HPDE6-E6E7 (cell line): Measurements from ENCODE around the gene METTL2A.
"Not testable (repeated sequence)": the region's sequence is repeated elsewhere in the genome, so short reads cannot be mapped to it uniquely, and the experiment has no call there.

Experiments
- DNase-seq: peaks from one replicate; pipeline ENCODE4 v3.0.0; 2011; ENCODE audit warnings: missing footprints; ENCODE audit errors: extremely low spot score

METTL2A gene

GRCh38 chr17:62423647-62424461 is at the start of gene METTL2A:
Gene METTL2A, plus strand, starts transcription at chr17:62423897. Its CDS starts 6 bp downstream, at chr17:62423903.
- DNase-seq: peak; percentile 68

GRCh38 chr17:62380253-62380652 is 43.4 kb upstream of the METTL2A start, which contains the start of gene EFCAB3:
Gene EFCAB3, plus strand, starts transcription at chr17:62380553. Its CDS starts 2,427 bp downstream, at chr17:62382980.
- DNase-seq: no peak

GRCh38 chr17:62381561-62381960 is 42.1 kb upstream of the METTL2A start:
- no peak for DNase-seq

GRCh38 chr17:62388856-62389255 is 34.8 kb upstream of the METTL2A start:
- no peak for DNase-seq

GRCh38 chr17:62392908-62393307 is 30.8 kb upstream of the METTL2A start:
- DNase-seq: no peak

GRCh38 chr17:62398891-62399290 is 24.8 kb upstream of the METTL2A start:
- no peak for DNase-seq

- DNase-seq: no peak
These were observed 18.2 kb upstream of the METTL2A start for GRCh38 chr17:62405451-62405850.

- not testable (repeated sequence) for DNase-seq
These were observed 10.6 kb upstream of the METTL2A start for GRCh38 chr17:62413090-62413489.

GRCh38 chr17:62426214-62426613 is 2.5 kb downstream of the METTL2A start:
- DNase-seq: not testable (repeated sequence)

- DNase-seq: not testable (repeated sequence)
These were observed 11.6 kb downstream of the METTL2A start for GRCh38 chr17:62435251-62435650.

GRCh38 chr17:62441181-62441580 is 17.5 kb downstream of the METTL2A start:
- not testable (repeated sequence) for DNase-seq

GRCh38 chr17:62444063-62444462 is 20.4 kb downstream of the METTL2A start:
- no peak for DNase-seq

GRCh38 chr17:62445791-62446190 is 22.1 kb downstream of the METTL2A start:
- not testable (repeated sequence) for DNase-seq

GRCh38 chr17:62452195-62452594 is 28.5 kb downstream of the METTL2A start:
- not testable (repeated sequence) for DNase-seq

GRCh38 chr17:62453041-62453440 is 29.3 kb downstream of the METTL2A start:
- DNase-seq: not testable (repeated sequence)

- DNase-seq: not testable (repeated sequence)
These were observed 30.0 kb downstream of the METTL2A start for GRCh38 chr17:62453656-62454055.

GRCh38 chr17:62454111-62454510 is 30.4 kb downstream of the METTL2A start:
- not testable (repeated sequence) for DNase-seq

GRCh38 chr17:62456016-62456415 is 32.3 kb downstream of the METTL2A start:
- DNase-seq: no peak

GRCh38 chr17:62458483-62458882 is 34.8 kb downstream of the METTL2A start:
- DNase-seq: not testable (repeated sequence)

GRCh38 chr17:62464422-62464821 is 40.7 kb downstream of the METTL2A start:
- DNase-seq: not testable (repeated sequence)

GRCh38 chr17:62465271-62465670 is 41.6 kb downstream of the METTL2A start:
- DNase-seq: not testable (repeated sequence)

GRCh38 chr17:62470666-62471379 is 47.1 kb downstream of the METTL2A start:
- peak; percentile 25 for DNase-seq
